Measurements from ENCODE around the gene RPL10. TPM values are rescaled to one million over a fixed set of nuclear protein-coding genes. Genes with fewer than 3 reads are reported as not detected.

RPL10 gene
- total and polyA plus RNA-seq, 9 of the 15 experiments (the other 6 are each of a cell fraction or from before 2014, with no cell fraction given), result 3,774 to 7,600 (median 5,014) TPM

DNA sequence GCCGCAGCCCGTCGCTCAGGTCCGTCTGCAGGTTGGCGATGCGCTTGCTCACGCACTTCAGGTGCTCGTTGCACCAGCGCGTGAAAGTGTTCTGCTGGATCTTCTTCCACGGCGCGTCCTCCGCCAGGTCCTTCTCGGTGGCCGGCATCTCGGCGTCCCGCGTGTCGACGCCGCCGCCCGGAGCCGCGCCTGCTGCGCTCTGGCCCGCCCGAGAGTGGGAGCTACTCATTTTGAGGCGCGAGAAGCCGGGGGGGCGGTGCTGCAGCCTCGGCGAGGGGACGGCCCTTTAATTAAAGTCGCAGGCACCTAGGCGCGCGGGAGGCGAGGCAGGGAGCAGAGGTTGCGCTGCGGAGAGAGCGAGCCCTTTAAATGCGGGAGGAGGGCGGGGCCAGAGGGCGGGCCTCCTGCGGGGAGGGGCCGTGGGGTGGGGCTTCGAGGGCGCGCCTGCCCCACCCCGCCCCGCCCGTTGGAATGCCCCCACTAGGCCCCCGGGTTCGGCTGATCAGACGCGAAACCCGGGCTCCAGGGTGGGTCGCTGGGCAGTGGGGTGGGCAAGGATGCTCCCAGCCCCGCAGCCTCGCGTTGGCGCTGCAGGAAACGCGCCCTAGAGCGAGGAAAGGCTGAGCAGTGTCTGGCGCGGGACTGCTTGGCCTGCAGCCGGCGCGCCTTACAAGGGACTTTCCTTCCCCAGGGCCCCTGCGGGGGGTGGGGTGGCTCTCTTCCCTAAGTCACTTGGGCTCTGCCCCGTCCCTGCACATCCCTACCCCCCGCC lies 27.0 kb upstream of the RPL10 start (continued):
- no peak for TF ChIP-seq ETV6 (IDR thresholded peaks at IDR 0.05; ENCODE audit: borderline replicate concordance in 1 of 2, low read depth in 2 of 2, low read length in 1 of 2)
- no peak for TF ChIP-seq ETV6 (CRISPR knock-in tag; IDR thresholded peaks at IDR 0.05; ENCODE audit: borderline replicate concordance)
- TF ChIP-seq BRD4 (IDR thresholded peaks at IDR 0.05), result no peak
- TF ChIP-seq GABPB2 (CRISPR knock-in tag; conservative IDR thresholded peaks at IDR 0.05), result no peak
- TF ChIP-seq, protein P1, sequence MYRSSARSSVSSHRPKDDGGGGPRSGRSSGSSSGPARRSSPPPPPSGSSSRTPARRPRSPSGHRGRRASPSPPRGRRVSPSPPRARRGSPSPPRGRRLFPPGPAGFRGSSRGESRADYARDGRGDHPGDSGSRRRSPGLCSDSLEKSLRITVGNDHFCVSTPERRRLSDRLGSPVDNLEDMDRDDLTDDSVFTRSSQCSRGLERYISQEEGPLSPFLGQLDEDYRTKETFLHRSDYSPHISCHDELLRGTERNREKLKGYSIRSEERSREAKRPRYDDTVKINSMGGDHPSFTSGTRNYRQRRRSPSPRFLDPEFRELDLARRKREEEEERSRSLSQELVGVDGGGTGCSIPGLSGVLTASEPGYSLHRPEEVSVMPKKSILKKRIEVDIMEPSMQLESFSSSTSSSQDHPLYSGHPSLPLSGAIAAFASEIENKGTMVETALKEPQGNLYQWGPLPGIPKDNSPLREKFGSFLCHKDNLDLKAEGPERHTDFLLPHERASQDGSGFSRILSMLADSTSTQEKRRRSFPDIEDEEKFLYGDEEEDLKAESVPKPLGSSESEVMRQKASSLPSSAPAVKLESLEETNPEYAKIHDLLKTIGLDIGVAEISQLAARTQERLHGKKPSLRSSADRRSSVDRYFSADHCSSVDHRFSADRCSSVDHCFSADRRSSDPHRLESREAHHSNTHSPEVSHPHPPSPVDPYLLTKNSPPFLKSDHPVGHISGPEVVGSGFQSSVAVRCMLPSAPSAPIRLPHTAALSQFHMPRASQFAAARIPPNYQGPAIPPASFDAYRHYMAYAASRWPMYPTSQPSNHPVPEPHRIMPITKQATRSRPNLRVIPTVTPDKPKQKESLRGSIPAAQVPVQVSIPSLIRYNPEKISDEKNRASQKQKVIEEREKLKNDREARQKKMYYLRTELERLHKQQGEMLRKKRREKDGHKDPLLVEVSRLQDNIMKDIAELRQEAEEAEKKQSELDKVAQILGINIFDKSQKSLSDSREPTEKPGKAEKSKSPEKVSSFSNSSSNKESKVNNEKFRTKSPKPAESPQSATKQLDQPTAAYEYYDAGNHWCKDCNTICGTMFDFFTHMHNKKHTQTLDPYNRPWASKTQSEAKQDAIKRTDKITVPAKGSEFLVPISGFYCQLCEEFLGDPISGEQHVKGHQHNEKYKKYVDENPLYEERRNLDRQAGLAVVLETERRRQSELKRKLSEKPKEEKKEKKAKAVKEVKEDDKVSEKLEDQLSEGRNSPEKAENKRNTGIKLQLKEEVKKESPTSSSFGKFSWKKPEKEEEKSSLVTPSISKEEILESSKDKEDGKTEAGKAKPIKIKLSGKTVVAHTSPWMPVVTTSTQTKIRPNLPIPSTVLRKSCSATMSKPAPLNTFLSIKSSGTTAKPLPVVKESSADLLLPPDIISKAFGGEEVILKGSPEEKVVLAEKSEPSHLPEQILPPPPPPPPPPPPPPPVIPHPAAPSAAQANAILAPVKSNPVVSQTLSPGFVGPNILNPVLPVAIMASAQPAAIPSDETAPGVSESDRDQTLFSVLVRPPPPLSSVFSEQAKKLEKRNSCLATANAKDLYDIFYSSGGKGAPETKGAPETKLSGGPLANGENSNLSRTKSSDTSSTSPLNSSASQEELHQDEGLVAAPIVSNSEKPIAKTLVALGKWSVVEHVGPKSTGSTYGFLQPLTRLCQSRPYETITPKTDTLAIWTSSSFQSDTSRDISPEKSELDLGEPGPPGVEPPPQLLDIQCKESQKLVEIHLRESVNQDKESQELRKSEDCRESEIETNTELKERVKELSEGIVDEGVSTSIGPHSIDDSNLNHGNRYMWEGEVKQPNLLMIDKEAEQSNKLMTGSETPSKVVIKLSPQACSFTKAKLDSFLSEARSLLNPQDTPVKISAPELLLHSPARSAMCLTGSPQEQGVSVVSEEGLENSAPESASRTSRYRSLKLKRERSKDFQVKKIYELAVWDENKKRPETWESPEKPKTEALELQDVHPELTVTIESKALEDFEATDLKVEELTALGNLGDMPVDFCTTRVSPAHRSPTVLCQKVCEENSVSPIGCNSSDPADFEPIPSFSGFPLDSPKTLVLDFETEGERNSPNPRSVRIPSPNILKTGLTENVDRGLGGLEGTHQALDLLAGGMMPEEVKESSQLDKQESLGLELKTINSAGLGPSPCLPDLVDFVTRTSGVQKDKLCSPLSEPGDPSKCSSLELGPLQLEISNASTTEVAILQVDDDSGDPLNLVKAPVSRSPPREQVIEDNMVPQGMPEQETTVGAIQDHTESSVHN (IDR thresholded peaks at IDR 0.05; ENCODE audit: borderline replicate concordance in 1 of 2, low read depth in 1 of 2), result no peak
- no peak for TF ChIP-seq MTA2 (IDR thresholded peaks at IDR 0.05; ENCODE audit: low read depth)
- TF ChIP-seq TFAM (CRISPR knock-in tag; conservative IDR thresholded peaks at IDR 0.05), result no peak
- TF ChIP-seq HEY1 (CRISPR knock-in tag; IDR thresholded peaks at IDR 0.05; ENCODE audit: borderline replicate concordance), result no peak
- peak; percentile 45 for TF ChIP-seq TEAD4 (IDR thresholded peaks at IDR 0.05; ENCODE audit: low read length)
- no peak for TF ChIP-seq TEAD4 (CRISPR knock-in tag; IDR thresholded peaks at IDR 0.05; ENCODE audit: borderline replicate concordance)
- TF ChIP-seq, protein P2, sequence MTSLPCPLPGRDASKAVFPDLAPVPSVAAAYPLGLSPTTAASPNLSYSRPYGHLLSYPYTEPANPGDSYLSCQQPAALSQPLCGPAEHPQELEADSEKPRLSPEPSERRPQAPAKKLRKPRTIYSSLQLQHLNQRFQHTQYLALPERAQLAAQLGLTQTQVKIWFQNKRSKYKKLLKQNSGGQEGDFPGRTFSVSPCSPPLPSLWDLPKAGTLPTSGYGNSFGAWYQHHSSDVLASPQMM (CRISPR knock-in tag; IDR thresholded peaks at IDR 0.05), result no peak
- no peak for TF ChIP-seq ZNF174 (CRISPR knock-in tag; IDR thresholded peaks at IDR 0.05)
- no peak for TF ChIP-seq TGIF2 (CRISPR knock-in tag; IDR thresholded peaks at IDR 0.05)
- TF ChIP-seq MED1 (CRISPR knock-in tag; IDR thresholded peaks at IDR 0.05; ENCODE audit: borderline replicate concordance), result no peak
- TF ChIP-seq RFX1 (IDR thresholded peaks at IDR 0.05), result no peak
- peak; percentile 40; the same call in 1 of the 2 replicates for TF ChIP-seq HCFC1 (IDR thresholded peaks at IDR 0.05; ENCODE audit: low read depth, low read length)
- peak; percentile 49 for TF ChIP-seq SMAD1 (IDR thresholded peaks at IDR 0.05; ENCODE audit: low read depth, low read length, partially characterized antibody)
- no peak for TF ChIP-seq STAT5A (IDR thresholded peaks at IDR 0.05; ENCODE audit: borderline replicate concordance, low read length)
- TF ChIP-seq ZNF75A (CRISPR knock-in tag; IDR thresholded peaks at IDR 0.05), result no peak
- peak; percentile 83; the same call in 1 of the 2 replicates for TF ChIP-seq LCOR (CRISPR knock-in tag; IDR thresholded peaks at IDR 0.05)

Data from K562 (cell line).